Measurements from ENCODE around the gene ISCA1.

ISCA1 gene

GRCh38 chr9:86326536-86326935, 44.2 kb upstream of the ISCA1 start:
- Histone ChIP-seq H3K27ac (ENCODE audit: extremely low read depth, low read depth, low read length) (no peak overlapping the region), H3K4me1 (ENCODE audit: control insufficient read depth, insufficient read depth, low read length) (no peaks in the 10 kb centered on the region), H3K36me3 (ENCODE audit: control insufficient read depth in 2 of 2, insufficient read depth in 1 of 2, low read length in 2 of 2) (peaks cover 25 to 69% of the 10 kb centered on the region in 2 experiments), H3K4me3 (ENCODE audit: low read depth, low read length) (no peak overlapping the region), H3K9me3 (ENCODE audit: control insufficient read depth, insufficient read depth, low read depth, low read length) (no peaks in the 10 kb centered on the region)
- ChIA-PET CTCF (interaction anchor here (0.6 to 1.0 kb wide), 3 partner anchors 21 to 38 kb away, joined by 3 read pairs; no protein-coding TSS in a partner anchor), POLR2A (no interaction called here)
- no peak for TF ChIP-seq HOXC10 (CRISPR knock-in tag; IDR thresholded peaks at IDR 0.05)
- no peak for TF ChIP-seq ZNF560 (tag by site-specific recombination; IDR thresholded peaks at IDR 0.05; ENCODE audit: borderline replicate concordance)
- TF ChIP-seq, protein P1, sequence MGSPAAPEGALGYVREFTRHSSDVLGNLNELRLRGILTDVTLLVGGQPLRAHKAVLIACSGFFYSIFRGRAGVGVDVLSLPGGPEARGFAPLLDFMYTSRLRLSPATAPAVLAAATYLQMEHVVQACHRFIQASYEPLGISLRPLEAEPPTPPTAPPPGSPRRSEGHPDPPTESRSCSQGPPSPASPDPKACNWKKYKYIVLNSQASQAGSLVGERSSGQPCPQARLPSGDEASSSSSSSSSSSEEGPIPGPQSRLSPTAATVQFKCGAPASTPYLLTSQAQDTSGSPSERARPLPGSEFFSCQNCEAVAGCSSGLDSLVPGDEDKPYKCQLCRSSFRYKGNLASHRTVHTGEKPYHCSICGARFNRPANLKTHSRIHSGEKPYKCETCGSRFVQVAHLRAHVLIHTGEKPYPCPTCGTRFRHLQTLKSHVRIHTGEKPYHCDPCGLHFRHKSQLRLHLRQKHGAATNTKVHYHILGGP (tag by site-specific recombination; IDR thresholded peaks at IDR 0.05), result no peak

DNA sequence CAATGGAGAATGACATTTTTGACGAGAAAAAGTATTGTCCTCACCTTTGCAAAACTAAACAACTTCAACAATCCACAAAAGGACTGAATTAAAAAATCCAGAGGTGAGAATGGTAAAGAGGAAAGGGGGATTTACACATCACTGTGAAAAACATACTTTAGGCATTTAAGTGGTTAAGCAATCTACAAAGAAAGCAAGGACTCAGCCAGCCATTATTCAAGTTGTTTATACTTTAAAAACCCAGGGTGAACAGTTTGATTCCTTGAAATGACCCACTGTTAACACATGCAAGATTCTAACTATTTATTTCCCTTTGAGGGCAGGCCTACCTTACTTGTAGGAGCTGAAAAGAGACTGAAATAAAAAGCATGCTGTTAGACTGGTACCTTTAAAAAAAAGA, 42.6 kb upstream of the ISCA1 start:
- Histone ChIP-seq H3K36me3 (ENCODE audit: control insufficient read depth in 2 of 2, insufficient read depth in 1 of 2, low read length in 2 of 2) (peaks cover 30 to 82% of the 10 kb centered on the region in 2 experiments), H3K4me1 (ENCODE audit: control insufficient read depth, insufficient read depth, low read length) (no peaks in the 10 kb centered on the region), H3K27ac (ENCODE audit: extremely low read depth, low read depth, low read length) (no peak overlapping the region), H3K4me3 (ENCODE audit: low read depth, low read length) (no peak overlapping the region), H3K9me3 (ENCODE audit: control insufficient read depth, insufficient read depth, low read depth, low read length) (no peaks in the 10 kb centered on the region)
- ChIA-PET POLR2A (no interaction called here), CTCF (interaction anchor here (0.6 kb wide), 1 partner anchor 86 kb away, joined by 3 read pairs; no protein-coding TSS in a partner anchor)
- TF ChIP-seq ZNF133 (tag by site-specific recombination; IDR thresholded peaks at IDR 0.05) (no peak), ZNF791 (tag by site-specific recombination; IDR thresholded peaks at IDR 0.05) (no peak), ZNF157 (tag by site-specific recombination; IDR thresholded peaks at IDR 0.05) (no peak), ZNF362 (tag by site-specific recombination; IDR thresholded peaks at IDR 0.05) (no peak), ZBTB17 (tag by site-specific recombination; IDR thresholded peaks at IDR 0.05) (no peak), KLF9 (tag by site-specific recombination; IDR thresholded peaks at IDR 0.05; ENCODE audit: low read depth) (no peak), AEBP2 (tag by site-specific recombination; IDR thresholded peaks at IDR 0.05; ENCODE audit: borderline replicate concordance) (no peak), ZNF449 (tag by site-specific recombination; IDR thresholded peaks at IDR 0.05) (no peak), GFI1B (tag by site-specific recombination; IDR thresholded peaks at IDR 0.05) (no peak), ZNF701 (tag by site-specific recombination; IDR thresholded peaks at IDR 0.05) (no peak), ZNF114 (tag by site-specific recombination; IDR thresholded peaks at IDR 0.05) (no peak)
- TF ChIP-seq, protein P2, sequence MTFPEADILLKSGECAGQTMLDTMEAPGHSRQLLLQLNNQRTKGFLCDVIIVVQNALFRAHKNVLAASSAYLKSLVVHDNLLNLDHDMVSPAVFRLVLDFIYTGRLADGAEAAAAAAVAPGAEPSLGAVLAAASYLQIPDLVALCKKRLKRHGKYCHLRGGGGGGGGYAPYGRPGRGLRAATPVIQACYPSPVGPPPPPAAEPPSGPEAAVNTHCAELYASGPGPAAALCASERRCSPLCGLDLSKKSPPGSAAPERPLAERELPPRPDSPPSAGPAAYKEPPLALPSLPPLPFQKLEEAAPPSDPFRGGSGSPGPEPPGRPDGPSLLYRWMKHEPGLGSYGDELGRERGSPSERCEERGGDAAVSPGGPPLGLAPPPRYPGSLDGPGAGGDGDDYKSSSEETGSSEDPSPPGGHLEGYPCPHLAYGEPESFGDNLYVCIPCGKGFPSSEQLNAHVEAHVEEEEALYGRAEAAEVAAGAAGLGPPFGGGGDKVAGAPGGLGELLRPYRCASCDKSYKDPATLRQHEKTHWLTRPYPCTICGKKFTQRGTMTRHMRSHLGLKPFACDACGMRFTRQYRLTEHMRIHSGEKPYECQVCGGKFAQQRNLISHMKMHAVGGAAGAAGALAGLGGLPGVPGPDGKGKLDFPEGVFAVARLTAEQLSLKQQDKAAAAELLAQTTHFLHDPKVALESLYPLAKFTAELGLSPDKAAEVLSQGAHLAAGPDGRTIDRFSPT (tag by site-specific recombination; IDR thresholded peaks at IDR 0.05), result no peak
- TF ChIP-seq, protein P3, sequence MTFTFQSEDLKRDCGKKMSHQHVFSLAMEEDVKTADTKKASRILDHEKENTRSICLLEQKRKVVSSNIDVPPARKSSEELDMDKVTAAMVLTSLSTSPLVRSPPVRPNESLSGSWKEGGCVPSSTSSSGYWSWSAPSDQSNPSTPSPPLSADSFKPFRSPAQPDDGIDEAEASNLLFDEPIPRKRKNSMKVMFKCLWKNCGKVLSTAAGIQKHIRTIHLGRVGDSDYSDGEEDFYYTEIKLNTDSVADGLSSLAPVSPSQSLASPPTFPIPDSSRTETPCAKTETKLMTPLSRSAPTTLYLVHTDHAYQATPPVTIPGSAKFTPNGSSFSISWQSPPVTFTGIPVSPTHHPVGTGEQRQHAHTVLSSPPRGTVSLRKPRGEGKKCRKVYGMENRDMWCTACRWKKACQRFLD (tag by site-specific recombination; IDR thresholded peaks at IDR 0.05), result no peak
- TF ChIP-seq, protein P4, sequence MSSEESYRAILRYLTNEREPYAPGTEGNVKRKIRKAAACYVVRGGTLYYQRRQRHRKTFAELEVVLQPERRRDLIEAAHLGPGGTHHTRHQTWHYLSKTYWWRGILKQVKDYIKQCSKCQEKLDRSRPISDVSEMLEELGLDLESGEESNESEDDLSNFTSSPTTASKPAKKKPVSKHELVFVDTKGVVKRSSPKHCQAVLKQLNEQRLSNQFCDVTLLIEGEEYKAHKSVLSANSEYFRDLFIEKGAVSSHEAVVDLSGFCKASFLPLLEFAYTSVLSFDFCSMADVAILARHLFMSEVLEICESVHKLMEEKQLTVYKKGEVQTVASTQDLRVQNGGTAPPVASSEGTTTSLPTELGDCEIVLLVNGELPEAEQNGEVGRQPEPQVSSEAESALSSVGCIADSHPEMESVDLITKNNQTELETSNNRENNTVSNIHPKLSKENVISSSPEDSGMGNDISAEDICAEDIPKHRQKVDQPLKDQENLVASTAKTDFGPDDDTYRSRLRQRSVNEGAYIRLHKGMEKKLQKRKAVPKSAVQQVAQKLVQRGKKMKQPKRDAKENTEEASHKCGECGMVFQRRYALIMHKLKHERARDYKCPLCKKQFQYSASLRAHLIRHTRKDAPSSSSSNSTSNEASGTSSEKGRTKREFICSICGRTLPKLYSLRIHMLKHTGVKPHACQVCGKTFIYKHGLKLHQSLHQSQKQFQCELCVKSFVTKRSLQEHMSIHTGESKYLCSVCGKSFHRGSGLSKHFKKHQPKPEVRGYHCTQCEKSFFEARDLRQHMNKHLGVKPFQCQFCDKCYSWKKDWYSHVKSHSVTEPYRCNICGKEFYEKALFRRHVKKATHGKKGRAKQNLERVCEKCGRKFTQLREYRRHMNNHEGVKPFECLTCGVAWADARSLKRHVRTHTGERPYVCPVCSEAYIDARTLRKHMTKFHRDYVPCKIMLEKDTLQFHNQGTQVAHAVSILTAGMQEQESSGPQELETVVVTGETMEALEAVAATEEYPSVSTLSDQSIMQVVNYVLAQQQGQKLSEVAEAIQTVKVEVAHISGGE (tag by site-specific recombination; conservative IDR thresholded peaks at IDR 0.05; ENCODE audit: low read depth), result no peak
- TF ChIP-seq, protein P5, sequence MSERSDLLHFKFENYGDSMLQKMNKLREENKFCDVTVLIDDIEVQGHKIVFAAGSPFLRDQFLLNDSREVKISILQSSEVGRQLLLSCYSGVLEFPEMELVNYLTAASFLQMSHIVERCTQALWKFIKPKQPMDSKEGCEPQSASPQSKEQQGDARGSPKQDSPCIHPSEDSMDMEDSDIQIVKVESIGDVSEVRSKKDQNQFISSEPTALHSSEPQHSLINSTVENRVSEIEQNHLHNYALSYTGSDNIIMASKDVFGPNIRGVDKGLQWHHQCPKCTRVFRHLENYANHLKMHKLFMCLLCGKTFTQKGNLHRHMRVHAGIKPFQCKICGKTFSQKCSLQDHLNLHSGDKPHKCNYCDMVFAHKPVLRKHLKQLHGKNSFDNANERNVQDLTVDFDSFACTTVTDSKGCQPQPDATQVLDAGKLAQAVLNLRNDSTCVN (tag by site-specific recombination; optimal IDR thresholded peaks at IDR 0.05), result no peak
- TF ChIP-seq, protein P6, sequence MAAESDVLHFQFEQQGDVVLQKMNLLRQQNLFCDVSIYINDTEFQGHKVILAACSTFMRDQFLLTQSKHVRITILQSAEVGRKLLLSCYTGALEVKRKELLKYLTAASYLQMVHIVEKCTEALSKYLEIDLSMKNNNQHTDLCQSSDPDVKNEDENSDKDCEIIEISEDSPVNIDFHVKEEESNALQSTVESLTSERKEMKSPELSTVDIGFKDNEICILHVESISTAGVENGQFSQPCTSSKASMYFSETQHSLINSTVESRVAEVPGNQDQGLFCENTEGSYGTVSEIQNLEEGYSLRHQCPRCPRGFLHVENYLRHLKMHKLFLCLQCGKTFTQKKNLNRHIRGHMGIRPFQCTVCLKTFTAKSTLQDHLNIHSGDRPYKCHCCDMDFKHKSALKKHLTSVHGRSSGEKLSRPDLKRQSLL (tag by site-specific recombination; IDR thresholded peaks at IDR 0.05), result no peak
